ENCODE measurements around the gene ZDHHC13.

DNA sequence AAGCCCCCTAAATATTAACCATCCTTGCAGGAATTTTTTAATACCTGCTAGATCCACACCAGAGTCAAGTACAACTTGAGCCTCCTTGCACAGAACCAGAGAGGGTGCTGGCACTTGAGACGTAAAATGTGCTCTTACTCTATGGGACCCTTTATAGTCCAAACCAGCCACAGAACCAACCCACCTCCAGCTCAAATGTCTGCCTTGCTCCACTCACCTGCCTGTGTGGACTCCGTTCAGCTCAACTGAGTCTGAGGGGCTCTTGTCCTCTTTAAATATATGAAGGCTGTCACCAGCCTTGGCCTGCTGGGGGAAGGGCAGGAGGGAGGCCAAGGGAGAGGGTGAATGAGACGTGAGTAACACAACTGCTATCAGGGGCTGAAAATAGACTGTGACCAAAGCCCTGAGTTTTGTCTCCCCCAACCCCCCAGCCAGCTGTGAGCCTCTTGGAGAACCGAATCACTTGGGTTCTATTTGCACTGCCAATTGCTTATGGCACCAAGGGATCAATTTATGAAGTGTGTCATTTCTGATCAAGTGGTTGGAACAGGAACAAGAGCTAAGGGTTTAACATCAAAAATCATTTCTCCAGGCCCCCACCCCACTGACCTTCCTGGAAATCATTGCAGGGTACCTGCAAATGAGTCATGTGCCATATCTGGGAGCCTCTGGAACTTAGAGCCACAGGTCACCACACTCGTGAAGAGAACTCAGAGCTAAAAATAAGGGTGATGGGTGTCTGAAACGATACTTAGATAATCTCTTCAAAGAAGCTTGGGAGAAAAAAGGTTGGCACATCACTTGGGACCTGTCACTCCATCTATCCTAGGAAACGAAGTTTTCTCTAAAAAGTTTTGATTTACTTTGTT lies 85.0 kb downstream of the ZDHHC13 start, which contains the start of gene CSRP3:
- no peak for TF ChIP-seq POLR2AphosphoS5 (IDR thresholded peaks at IDR 0.05; ENCODE audit: low read depth, low read length)
- TF ChIP-seq REST (IDR thresholded peaks at IDR 0.05; ENCODE audit: insufficient read depth in 1 of 2, low read depth in 2 of 2, low read length in 2 of 2), result no peak
- TF ChIP-seq TAF1 (IDR thresholded peaks at IDR 0.05; ENCODE audit: borderline replicate concordance, insufficient read depth, low read length), result no peak

Measured in PFSK-1 (cell line).